ENCODE data around the gene HAX1.

DNA sequence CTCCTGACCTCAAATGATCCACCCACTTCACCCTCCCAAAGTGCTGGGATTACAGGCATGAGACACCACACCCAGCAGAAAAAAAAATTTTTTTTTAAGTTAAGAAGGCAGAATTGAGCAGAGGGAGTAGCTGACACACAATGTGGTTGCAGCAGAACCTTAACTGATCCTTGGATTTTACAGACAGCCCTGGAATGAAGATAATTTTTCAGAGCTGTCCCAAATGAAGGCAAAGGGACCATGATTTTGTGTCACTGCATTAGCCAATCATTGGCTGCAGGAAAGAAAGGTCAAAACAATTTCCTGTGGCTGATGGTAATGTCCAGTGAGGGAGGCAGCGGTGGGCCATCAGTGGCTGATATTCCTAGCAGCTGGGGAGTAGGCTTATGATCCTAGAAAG, 29.2 kb downstream of the HAX1 start:
- TF ChIP-seq, protein P1, sequence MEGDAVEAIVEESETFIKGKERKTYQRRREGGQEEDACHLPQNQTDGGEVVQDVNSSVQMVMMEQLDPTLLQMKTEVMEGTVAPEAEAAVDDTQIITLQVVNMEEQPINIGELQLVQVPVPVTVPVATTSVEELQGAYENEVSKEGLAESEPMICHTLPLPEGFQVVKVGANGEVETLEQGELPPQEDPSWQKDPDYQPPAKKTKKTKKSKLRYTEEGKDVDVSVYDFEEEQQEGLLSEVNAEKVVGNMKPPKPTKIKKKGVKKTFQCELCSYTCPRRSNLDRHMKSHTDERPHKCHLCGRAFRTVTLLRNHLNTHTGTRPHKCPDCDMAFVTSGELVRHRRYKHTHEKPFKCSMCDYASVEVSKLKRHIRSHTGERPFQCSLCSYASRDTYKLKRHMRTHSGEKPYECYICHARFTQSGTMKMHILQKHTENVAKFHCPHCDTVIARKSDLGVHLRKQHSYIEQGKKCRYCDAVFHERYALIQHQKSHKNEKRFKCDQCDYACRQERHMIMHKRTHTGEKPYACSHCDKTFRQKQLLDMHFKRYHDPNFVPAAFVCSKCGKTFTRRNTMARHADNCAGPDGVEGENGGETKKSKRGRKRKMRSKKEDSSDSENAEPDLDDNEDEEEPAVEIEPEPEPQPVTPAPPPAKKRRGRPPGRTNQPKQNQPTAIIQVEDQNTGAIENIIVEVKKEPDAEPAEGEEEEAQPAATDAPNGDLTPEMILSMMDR (IDR thresholded peaks at IDR 0.05; ENCODE audit: poor library complexity) = no peak
- TF ChIP-seq EZH2 (IDR thresholded peaks at IDR 0.05; ENCODE audit: borderline replicate concordance) = no peak
